HG03159 (cell line): Measurements from ENCODE around the gene TXNDC11.

Source experiments
- ATAC-seq: cut with Tn5 transposase; IDR thresholded peaks from one replicate; pipeline ENCODE4 v1.9.1; 2021; ENCODE audit warnings: mild to moderate bottlenecking, moderate library complexity; ENCODE audit not compliant: unreplicated experiment

TXNDC11 gene

DNA sequence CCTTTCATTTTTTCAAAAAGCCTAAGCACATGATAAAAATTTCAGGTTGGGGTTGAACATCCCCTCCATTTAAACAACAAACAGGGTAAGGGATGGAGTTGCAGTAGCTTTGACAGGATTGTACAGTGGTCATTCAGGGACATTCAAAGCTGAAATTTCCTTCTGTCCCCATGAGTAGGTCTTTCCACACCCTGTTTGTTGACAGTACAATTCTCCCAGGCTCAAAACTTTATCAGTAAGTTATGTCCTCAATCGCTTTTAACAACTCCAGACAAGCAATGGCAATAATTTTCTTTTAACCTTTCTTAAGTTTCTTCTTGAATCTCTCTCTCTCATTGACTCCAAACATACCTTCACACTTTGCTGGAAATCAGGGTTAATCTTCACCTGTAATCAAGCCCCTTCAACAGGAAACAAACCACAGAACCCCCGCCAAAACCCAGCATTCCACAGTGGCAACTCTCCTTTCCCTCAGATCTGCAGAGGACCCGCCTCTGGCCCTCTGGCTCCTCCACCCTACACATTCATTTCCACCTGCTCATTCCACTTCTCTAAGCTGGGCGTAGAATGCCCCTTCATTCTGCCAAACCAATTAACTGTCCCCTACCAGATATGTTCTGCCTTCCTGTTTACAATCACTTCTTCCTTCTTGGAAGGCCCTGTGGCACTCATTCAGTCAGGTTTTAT lies 20.7 kb downstream of the TXNDC11 start:
- ATAC-seq: no peak

DNA sequence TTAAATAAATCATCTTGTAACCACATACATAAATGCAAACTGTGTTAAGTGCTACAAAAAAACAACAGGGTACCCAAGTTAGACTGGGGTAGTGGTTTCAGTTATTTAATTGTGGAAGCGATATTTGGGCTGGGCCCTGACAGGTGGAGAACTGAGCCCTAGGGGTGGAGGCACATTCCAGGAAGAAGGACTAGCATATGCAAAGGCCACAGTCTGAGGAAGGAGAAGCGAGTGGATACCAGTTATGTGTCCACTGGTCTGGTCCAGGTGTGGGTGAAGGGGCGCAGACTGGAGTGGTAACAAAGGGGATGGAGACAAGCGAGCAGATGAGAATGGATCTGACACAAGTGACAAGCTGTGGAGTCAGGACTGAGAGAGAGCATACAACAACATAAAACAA lies 22.9 kb downstream of the TXNDC11 start:
- ATAC-seq: no peak

DNA sequence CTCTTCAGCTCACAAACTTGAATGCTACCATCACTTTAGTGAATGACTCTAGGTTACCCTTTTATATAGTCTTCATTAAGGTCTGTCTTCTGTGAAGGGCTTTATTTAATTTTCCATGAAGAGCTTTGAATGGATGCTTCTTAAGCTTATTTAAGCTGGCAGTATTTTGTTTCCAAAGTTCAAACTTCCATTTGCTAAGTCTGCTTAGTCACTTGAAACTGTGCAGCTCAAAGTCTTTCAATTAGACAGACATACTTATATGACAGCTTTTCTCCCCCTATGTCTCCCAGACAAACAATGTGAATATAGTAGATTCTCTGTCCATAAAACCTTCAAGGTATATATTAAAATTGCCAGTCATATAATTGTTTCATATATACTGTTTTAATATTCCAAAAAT lies 23.5 kb downstream of the TXNDC11 start:
- no peak for ATAC-seq

DNA sequence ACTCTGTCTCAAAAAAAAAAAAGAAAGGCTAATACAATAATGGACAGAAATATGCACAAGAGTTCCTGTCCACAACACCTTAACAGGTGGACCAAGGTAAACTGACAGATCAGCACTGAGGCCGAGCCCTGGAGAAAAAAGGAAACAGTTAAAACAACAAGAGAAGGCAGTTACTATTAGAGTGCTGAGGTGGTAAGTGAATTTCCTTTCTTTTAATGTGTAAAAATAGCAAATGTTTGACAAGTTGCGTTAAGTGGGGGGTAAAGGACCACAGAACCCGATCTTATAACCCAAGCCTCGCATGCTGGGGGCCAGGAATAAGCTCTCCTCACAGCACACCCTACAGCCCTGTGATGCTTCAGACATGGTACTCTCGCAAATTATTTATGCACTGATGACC lies 24.8 kb downstream of the TXNDC11 start:
- ATAC-seq: no peak

DNA sequence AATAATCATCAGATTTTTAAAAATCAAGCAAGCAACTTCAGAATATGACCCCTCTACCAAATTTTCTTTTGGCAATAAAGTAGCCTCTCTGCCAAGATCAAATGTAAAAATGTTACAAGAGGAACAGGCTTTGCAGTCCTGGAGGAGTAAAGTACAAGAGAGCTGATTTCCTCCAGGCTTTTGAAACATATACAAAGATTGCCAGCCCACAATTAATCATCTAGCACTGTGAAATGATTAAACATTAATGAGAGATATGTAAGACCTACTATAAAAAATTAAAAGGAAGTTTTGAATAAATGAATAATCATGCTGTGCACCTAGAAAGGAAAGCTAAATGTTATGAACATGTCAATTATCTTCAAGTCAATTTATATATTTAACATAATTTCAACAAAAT lies 26.3 kb downstream of the TXNDC11 start:
- no peak for ATAC-seq

DNA sequence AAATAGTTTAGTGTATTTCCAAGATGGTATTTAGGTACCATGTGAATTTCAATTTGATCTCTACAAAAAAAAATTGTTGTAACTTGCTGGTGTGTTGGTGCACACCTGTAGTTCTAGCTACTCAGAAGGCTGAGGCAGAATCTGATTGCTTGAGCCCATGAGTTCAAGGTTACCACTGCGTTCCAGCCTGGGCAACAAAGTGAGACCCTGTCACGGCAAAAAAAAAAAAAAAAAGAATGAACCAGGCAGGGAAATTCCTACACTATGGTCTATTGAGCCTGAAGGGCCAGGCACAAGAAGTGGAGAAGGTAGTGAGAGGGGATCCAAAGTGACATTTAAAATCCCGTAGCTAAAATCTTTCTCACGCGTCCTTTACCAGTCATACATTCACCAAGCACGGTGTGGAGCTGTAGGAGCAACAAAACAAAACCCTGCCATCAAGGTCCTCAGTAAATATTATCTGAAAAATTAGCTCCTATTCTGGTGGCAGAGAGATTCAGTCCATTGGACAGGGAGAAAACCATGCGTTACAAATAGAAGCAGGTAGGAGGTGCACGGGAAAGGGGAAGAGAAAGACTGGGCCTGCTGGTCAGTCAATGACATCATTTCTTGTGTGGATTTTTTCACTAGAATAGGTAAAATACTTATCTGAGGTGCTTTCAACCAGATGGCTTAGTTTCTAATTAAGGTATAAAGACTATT lies 27.3 kb downstream of the TXNDC11 start:
- no peak for ATAC-seq

DNA sequence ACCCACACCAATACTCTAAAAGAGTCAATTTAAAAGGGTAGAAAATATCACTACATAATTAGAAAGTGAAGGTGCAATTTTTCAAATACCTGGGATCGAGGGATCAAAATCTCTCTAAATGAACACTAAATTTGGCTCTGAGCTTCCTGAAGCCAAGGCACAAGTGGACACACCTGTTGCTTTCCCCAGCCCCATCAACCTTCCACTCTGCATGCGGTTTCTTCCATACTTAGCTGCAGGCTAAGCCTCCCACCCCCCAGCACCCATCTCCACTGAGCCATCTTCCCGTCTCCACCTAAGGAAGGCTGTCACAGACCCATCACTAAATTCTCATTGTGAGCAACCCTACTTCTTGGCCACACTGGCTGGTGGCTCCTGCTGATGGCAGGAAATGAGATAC lies 30.5 kb downstream of the TXNDC11 start:
- no peak for ATAC-seq

DNA sequence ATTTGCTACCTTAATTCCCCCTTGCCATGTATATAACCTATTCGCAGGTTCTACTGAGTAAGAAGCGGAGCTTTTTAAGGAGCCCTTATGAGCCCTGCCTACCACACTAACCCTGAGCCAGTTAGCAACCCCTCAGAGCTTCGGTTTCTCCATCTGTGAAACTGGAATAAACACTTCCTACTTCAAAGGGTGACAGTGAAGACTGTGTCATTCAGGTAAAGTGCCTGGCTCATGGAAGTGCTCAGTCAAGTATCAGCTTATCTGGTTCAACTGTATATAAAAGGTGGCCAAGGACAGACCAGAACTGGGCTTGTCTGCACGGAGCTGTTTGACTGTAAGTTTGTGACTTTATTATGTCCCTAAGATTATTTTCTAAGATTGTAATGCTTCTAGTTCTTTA lies 31.0 kb downstream of the TXNDC11 start:
- no peak for ATAC-seq

DNA sequence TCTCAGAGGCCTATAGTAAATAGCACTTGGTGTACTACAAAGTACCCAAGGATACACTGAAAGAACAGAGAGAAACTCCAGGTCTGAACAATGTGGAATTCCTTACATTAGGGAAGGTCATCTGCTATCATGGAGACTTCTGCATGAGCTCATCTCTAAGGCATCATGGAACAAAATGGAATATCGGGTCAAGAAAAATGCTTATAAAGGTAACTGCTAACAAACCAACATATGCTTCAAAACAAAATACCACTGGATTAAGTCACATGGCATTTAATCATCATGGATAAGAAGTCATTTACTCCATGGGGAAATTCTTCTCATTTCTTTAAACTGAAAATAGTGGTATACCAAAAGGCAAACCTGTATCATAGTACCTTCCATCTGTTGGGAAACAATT lies 34.2 kb downstream of the TXNDC11 start:
- ATAC-seq: no peak

DNA sequence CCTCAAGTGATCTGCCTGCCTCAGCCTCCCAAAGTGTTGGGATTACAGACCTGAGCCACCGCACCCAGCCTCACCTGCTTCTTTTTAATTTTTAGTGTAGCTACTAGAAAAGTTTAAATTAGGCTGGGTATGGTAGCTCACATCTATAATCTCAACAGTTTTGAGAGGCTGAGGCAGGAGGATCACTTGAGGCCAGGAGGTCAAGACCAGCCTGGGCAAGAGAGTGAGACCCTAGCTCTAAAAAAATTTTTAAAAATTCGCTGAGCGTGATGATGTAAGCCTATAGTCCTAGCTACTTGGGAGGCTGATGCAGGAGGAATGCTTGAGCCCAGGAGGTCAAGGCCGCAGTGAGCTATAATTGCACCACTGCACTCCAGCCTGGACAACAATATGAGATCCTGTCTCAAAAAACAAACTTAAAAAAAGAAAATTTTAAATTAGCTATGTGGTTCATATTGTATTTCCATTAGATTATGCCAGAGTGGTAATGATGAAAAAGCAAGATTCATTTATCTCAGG lies 34.9 kb downstream of the TXNDC11 start:
- no peak for ATAC-seq

DNA sequence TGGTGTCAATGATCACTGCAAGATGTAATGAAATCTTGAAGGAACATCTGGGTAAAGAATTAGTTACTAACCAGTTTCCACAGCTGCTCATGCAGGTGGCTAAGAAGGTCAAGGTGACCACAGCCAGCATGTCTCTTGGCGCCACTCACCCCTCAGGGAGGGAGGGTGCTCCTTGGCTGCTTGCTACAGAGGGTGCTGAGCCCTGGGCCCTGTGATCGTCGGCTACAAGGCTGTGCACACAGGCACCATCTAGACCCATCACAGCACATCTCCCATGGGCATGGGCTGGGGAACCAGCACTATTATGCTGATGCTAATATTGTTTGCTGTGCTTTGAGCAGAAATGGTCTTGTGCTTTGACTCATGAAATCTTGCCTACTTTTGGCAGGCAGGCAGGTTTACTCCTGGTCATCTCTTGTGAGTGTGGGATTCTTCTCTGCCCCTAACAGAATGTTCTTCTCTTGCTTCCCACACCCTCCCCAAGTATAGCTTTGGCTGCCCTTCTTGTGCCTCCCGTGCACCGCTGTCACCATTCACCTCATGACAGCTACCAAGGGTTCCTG lies 36.4 kb downstream of the TXNDC11 start:
- ATAC-seq: peak; percentile 65

DNA sequence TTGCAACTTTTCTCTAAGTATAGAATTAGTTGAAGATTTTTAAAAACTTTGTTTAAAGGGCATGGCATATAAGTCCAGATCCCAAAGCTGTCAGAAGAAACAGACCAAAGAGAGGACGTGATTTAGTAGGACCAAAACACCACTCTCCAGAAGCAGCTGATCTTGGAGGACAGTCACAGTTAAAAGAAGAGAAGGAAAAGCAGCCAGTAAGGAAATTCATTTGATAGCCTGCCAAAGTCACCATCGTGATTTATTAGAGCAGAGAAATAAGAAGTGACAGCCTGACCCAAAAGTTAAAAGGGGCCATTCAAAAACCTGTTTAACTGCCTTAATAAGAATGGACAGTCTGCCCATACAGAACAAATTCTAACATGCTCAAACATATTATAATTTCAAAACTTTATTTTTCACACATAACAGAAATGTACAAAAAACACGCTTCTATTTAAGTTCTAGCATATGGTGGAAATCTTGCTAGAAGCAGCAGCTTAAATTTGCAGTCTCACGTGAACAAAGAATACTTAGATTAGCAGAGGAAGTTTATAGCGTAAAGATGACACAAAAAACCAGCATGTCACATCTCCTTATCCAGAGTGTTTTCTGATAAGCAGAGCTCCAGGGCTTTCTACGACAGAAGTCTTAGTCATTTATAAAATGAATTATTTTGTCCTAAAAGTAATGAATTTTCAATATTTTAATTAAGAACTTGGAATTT lies 37.2 kb downstream of the TXNDC11 start:
- no peak for ATAC-seq

DNA sequence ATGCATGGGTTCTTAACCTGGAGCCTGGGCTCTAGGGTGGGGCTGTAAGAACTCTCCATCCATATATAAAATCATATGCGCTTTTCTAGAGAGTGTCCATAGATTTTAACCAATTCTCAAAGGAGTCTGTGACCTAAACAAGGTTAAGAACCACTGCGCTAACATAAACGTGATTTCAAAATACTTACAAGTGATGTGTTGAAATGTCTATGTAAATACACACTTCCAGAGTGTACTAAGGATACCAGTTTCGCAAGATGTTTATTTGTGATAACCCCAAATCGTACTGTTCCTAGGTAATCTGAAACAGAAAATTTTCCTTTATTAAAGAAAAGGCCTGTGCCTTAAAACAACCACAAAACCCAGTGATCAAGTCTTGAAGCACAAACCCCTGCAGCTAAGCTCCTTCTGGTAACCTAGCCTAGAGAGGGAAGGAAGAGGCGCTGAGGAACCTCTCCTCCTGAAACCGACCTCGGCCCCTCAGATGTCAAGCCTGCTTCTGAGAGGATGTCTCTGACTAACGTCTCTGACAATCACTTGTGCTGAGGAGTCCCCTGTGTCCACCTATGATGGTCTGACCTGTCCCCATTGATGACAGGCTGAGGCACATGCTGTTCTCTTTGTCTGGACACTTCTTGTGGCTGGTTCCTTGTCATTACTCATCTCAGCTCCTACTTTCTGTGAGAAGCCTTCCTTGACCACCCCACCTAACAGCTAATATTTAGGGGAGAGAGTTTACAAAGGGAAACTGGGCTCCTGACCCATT lies 42.2 kb downstream of the TXNDC11 start:
- ATAC-seq: no peak

DNA sequence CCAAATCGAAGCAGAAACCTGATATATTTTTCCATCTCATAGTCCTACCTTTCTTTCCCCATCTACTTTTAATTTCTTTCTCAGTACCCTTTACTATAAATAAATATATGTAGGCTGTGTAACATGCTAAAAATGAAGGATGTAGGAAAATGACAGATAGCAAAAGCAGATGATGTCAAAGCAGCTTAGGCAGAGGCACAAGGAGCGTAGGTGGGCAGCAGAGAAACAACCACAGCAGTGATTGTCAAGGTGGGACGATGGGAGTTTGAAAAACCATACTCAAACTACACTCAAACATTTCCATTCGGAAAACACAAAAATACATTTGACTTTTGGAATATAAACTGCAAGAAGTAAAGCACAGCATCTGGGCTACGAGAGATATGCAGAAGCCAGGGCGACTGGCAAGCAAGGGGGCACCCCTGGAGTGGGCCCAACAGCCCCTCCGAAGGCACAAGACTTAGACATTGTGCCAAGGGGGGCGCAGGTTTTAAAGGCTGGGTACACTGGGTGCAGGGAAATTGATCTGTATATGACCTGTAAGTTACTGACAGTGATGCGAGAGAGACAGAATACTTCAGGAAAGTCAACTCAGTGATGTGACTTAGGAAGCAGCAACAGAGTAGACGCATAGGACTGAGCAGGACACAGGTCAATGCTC lies 43.3 kb downstream of the TXNDC11 start:
- ATAC-seq: no peak

DNA sequence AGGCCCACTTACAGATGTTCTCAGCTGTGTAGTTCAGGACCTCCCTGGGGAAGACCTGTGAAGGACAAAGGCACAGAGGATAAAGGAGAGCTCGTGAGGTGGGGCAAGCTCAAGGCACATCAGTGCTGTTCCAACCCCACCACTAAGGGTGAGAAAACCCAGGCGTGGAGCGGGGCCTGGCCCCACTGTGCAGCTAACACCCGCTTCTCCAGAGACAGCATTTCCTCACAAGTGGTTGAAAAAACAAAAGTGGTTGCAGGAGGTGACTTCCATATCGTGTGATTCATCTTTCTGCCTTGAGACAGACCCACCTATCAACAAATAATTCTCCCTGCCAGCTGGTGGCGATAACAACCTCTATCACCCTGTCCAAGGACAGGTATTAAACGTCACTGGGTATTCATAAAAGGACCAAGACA lies 44.4 kb downstream of the TXNDC11 start:
- no peak for ATAC-seq

DNA sequence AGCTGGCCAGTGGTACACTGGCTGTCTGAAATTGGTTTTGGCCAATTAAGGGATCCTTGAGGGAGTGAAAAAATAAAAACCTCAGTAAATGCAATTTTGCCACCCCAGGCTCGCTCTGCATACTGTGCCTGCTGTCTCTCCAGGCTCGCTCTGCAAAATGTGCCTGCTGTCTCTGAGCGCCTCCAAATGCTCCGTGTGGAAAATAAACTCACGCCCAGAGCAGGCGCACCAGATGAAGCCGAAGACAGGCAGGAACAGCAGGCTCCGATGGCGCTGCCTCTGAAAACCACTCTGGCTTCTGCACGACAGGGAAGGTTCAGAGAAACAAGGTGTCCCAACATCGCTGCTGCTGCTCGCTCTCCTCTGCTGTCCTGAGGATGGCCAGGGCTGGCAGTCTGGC lies 45.3 kb downstream of the TXNDC11 start:
- no peak for ATAC-seq

DNA sequence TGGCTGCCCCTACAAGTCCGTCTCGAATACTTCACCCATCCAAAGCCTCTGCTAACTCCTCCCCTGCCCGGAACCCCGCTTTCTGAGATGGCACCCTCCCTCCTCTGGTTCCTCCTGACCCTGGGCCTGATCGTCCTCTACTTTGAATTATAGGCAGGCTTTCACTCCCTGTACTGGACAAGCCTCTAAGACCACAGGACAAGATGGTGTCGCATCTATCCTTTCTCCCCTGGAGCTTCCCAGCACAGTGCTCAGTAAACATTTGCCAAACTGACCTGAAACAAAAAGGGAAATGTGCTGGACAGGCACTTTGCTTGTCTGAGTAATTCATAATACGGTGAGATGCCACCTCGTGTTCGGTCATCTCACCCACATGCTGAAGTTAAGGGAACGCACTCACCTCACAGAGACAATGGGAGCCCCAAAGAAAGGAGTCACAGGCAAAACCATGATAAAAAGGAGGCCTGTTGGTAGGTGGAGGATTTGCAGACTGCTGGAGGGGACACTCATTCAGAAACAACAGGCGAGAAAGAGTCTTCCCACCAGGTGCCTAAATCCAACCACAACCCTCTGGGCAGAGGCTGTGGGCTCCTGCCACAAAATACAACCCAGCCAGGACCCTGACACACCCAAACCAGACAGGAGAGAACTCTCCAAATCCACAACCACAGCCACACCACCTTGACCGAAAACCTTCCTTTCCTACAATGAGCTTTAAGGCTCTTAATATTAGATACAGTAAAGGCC lies 46.2 kb downstream of the TXNDC11 start:
- no peak for ATAC-seq

DNA sequence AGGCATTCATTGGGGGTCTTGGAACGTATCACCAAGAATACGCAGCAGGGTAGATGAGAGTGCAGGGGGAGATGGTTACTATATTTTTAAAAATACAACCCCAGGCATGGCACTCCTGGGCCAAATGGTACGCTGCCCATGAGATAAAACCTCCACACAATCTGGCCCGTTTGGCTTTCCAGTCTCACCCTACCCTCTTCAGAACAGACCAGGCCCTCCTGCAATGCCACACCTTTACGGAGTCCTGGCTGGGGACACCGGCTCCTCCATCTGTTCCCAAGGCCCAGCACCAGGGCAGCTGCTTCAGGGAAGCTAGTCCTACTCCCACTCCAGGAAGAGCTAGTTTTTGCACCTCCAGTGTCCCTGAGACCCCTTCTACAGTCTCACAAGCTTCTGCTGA lies 50.0 kb downstream of the TXNDC11 start:
- no peak for ATAC-seq

DNA sequence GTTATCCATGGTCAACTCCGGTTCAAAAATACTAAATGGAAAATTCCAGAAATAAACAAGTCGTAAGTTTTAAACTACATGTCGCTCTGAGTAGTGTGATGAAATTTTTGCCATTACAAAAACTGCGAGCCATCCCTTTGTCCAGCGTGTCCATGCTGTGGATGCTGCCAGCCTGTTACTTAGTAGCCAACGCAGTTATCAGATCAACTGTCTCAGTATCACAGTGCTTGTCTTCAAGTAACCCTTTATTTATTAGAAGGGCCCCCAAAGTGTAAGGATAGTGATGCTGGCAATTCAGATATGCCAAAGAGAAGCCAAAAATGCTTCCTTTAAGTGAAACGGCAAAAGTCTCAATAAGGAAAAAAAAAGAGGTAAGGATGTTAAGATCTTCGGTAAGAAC lies 50.5 kb downstream of the TXNDC11 start:
- ATAC-seq: no peak

DNA sequence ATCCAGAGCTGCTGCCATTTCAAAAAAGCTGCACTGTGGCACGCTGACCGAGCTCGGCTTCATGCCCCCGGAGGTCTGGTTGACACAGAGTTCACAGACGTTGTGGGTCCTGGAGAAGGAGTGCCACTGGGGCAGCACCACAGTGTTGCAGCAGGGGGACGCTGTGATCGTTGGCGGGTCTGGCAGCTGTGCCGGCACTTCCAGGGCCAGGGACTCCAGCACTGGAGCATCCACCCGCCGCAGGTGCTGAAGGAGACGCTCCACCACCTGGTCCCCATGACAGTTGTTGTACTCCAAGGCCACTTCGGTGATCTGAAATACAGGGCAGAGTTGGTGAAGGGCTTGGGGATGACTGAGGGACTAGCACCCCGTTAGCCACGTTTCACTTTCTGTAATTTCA lies 50.9 kb downstream of the TXNDC11 start:
- ATAC-seq: no peak
